Activated CD8-positive, alpha-beta memory T cell treated with anti-CD3 and anti-CD28 coated beads, Interleukin-2, amount 10 ng/mL, durations not matched to agents 7 days and 5 days (primary cell): ENCODE measurements around the gene JUP. TPM values are rescaled to one million over a fixed set of nuclear protein-coding genes. Genes with fewer than 3 reads are reported as not detected.

Experiments
- ATAC-seq: fragments of 150-1000 bp; cut with Tn5 transposase; one replicate; pipeline ENCODE4 v1.10.0; 2021; ENCODE audit warnings: moderate library complexity
- CTCF ChIA-PET: fragments of 350-600 bp; sonication (Branson Sonifier 250); formaldehyde crosslinking; loops from one replicate; lab custom pipeline; 2021; ENCODE audit warnings: antibody characterized with exemption; lab: Charles Lee
- DNase-seq: peaks from one replicate; pipeline ENCODE4 v3.0.0-alpha.2; 2020
- H3K27ac Mint-ChIP-seq: one replicate; pipeline ENCODE4 v1.8.0; 2021; ENCODE audit warnings: mild to moderate bottlenecking, mixed read lengths
- H3K27me3 Mint-ChIP-seq: one replicate; pipeline ENCODE4 v1.8.0; 2021; ENCODE audit warnings: mixed read lengths
- H3K36me3 Mint-ChIP-seq: one replicate; pipeline ENCODE4 v1.8.0; 2021; ENCODE audit warnings: mild to moderate bottlenecking, mixed read lengths
- H3K4me1 Mint-ChIP-seq: one replicate; pipeline ENCODE4 v1.8.0; 2021; ENCODE audit warnings: mixed read lengths
- H3K4me3 Mint-ChIP-seq: one replicate; pipeline ENCODE4 v1.8.0; 2021; ENCODE audit warnings: mild to moderate bottlenecking, moderate library complexity, mixed read lengths
- H3K9me3 Mint-ChIP-seq: one replicate; pipeline ENCODE4 v1.8.0; 2022; ENCODE audit warnings: low read depth, mixed read lengths
- total RNA-seq, 2 experiments: library from RNA; stranded (reverse); gene quantifications; one replicate each; pipeline ENCODE4 v1.2.3, GENCODE V29; 2021

JUP gene
- total RNA-seq, 2 experiments from 2014 or later: 2.3 TPM

- no peaks in the 10 kb centered on the region for H3K36me3 Mint-ChIP-seq
- no peak overlapping the region for H3K4me3 Mint-ChIP-seq
- no peaks in the 10 kb centered on the region for H3K27me3 Mint-ChIP-seq
- H3K4me1 Mint-ChIP-seq: peaks cover 6% of the 10 kb centered on the region
- DNase-seq (peak; percentile 77), ATAC-seq (peak; percentile 90)
- CTCF ChIA-PET: interaction anchor here (0.6 to 5.0 kb wide), 26 partner anchors 9 to 553 kb away, joined by 3 to 41 read pairs (median 3); partner anchors contain the start of genes HAP1, JUP, NKIRAS2 and P3H4
- no peak overlapping the region for H3K27ac Mint-ChIP-seq
- no peaks in the 10 kb centered on the region for H3K9me3 Mint-ChIP-seq
These were observed 15.1 kb upstream of the JUP start for GRCh38 chr17:41801374-41802271.

- ATAC-seq: no peak
- no peak overlapping the region for H3K4me3 Mint-ChIP-seq
- H3K4me1 Mint-ChIP-seq: peaks cover 6% of the 10 kb centered on the region
- no peak overlapping the region for H3K27ac Mint-ChIP-seq
- no peaks in the 10 kb centered on the region for H3K9me3 Mint-ChIP-seq
- CTCF ChIA-PET: interaction anchor here (0.6 to 5.0 kb wide), 19 partner anchors 8 to 932 kb away, joined by 3 to 41 read pairs (median 4); partner anchors contain the start of genes HAP1, JUP, NKIRAS2 and P3H4
- no peaks in the 10 kb centered on the region for H3K27me3 Mint-ChIP-seq
- no peak for DNase-seq
- no peaks in the 10 kb centered on the region for H3K36me3 Mint-ChIP-seq
These were observed 14.3 kb upstream of the JUP start for GRCh38 chr17:41800601-41801373.

- H3K27me3 Mint-ChIP-seq: peaks cover 4% of the 10 kb centered on the region
- H3K36me3 Mint-ChIP-seq: no peaks in the 10 kb centered on the region
- no peak overlapping the region for H3K4me3 Mint-ChIP-seq
- H3K9me3 Mint-ChIP-seq: no peaks in the 10 kb centered on the region
- H3K4me1 Mint-ChIP-seq: peaks cover 6% of the 10 kb centered on the region
- ATAC-seq (no peak), DNase-seq (no peak)
- CTCF ChIA-PET: interaction anchor here (2.1 to 5.0 kb wide), 3 partner anchors 12 to 63 kb away, joined by 6 to 41 read pairs (median 8); partner anchors contain the start of genes HAP1, JUP and P3H4
- no peak overlapping the region for H3K27ac Mint-ChIP-seq
These were observed 12.9 kb upstream of the JUP start for GRCh38 chr17:41799366-41799765.

- CTCF ChIA-PET: interaction anchor here (1.0 kb wide), 1 partner anchor 20 kb away, joined by 3 read pairs; no protein-coding TSS in a partner anchor
- peaks cover 4% of the 10 kb centered on the region for H3K27me3 Mint-ChIP-seq
- no peaks in the 10 kb centered on the region for H3K9me3 Mint-ChIP-seq
- no peak overlapping the region for H3K4me3 Mint-ChIP-seq
- DNase-seq (no peak), ATAC-seq (no peak)
- no peaks in the 10 kb centered on the region for H3K36me3 Mint-ChIP-seq
- no peak overlapping the region for H3K27ac Mint-ChIP-seq
- H3K4me1 Mint-ChIP-seq: peaks cover 6% of the 10 kb centered on the region
These were observed 10.9 kb upstream of the JUP start for GRCh38 chr17:41797377-41797776.

- DNase-seq: no peak
- CTCF ChIA-PET: interaction anchor here (0.9 to 1.4 kb wide), 2 partner anchors 15 to 59 kb away, joined by 4 to 6 read pairs; partner anchors contain the start of gene P3H4
- peaks cover 4% of the 10 kb centered on the region for H3K27me3 Mint-ChIP-seq
- peaks cover 2% of the 10 kb centered on the region for H3K4me1 Mint-ChIP-seq
- H3K9me3 Mint-ChIP-seq: no peaks in the 10 kb centered on the region
- no peak overlapping the region for H3K4me3 Mint-ChIP-seq
- H3K27ac Mint-ChIP-seq: no peak overlapping the region
- ATAC-seq: no peak
- H3K36me3 Mint-ChIP-seq: no peaks in the 10 kb centered on the region
These were observed 9.8 kb upstream of the JUP start for GRCh38 chr17:41796121-41796895.

GRCh38 chr17:41794540-41794975, 8.0 kb upstream of the JUP start:
- ATAC-seq (no peak), DNase-seq (no peak)
- no peaks in the 10 kb centered on the region for H3K36me3 Mint-ChIP-seq
- no peak overlapping the region for H3K4me3 Mint-ChIP-seq
- H3K27me3 Mint-ChIP-seq: peaks cover 10% of the 10 kb centered on the region
- CTCF ChIA-PET: interaction anchor here (0.7 kb wide), 1 partner anchor 58 kb away, joined by 3 read pairs; no protein-coding TSS in a partner anchor
- no peak overlapping the region for H3K27ac Mint-ChIP-seq
- peaks cover 2% of the 10 kb centered on the region for H3K4me1 Mint-ChIP-seq
- no peaks in the 10 kb centered on the region for H3K9me3 Mint-ChIP-seq

- no peaks in the 10 kb centered on the region for H3K36me3 Mint-ChIP-seq
- H3K27ac Mint-ChIP-seq: no peak overlapping the region
- H3K27me3 Mint-ChIP-seq: peaks cover 13% of the 10 kb centered on the region
- ATAC-seq (no peak), DNase-seq (no peak)
- CTCF ChIA-PET: no interaction called here
- peaks cover 2% of the 10 kb centered on the region for H3K4me1 Mint-ChIP-seq
- no peaks in the 10 kb centered on the region for H3K9me3 Mint-ChIP-seq
- H3K4me3 Mint-ChIP-seq: no peak overlapping the region
These were observed 7.5 kb upstream of the JUP start for GRCh38 chr17:41793784-41794539.

GRCh38 chr17:41792845-41793783, 6.6 kb upstream of the JUP start:
- CTCF ChIA-PET: interaction anchor here (1.1 kb wide), 1 partner anchor 8 kb away, joined by 8 read pairs; no protein-coding TSS in a partner anchor
- H3K4me1 Mint-ChIP-seq: peaks cover 4% of the 10 kb centered on the region
- no peak overlapping the region for H3K4me3 Mint-ChIP-seq
- H3K27me3 Mint-ChIP-seq: peaks cover 21% of the 10 kb centered on the region
- H3K27ac Mint-ChIP-seq: no peak overlapping the region
- H3K36me3 Mint-ChIP-seq: no peaks in the 10 kb centered on the region
- no peaks in the 10 kb centered on the region for H3K9me3 Mint-ChIP-seq
- no peak for DNase-seq
- no peak for ATAC-seq

- Mint-ChIP-seq H3K27ac (no peak overlapping the region), H3K9me3 (no peaks in the 10 kb centered on the region), H3K36me3 (no peaks in the 10 kb centered on the region), H3K27me3 (peaks cover 57% of the 10 kb centered on the region), H3K4me1 (peaks cover 26% of the 10 kb centered on the region), H3K4me3 (peak overlapping the region; percentile 16)
- ATAC-seq: no peak
- no peak for DNase-seq
- CTCF ChIA-PET: interaction anchor here (0.6 to 2.9 kb wide), 11 partner anchors 8 to 407 kb away, joined by 3 to 17 read pairs (median 5); partner anchors contain the start of genes GHDC and P3H4
These were observed 509 bp upstream of the JUP start for GRCh38 chr17:41787021-41787418.

GRCh38 chr17:41785859-41786226, 668 bp downstream of the JUP start:
- Mint-ChIP-seq H3K4me3 (no peak overlapping the region), H3K27ac (no peak overlapping the region), H3K27me3 (peaks cover 62% of the 10 kb centered on the region), H3K4me1 (peaks cover 26% of the 10 kb centered on the region), H3K9me3 (no peaks in the 10 kb centered on the region), H3K36me3 (no peaks in the 10 kb centered on the region)
- DNase-seq (no peak), ATAC-seq (no peak)
- CTCF ChIA-PET: interaction anchor here (1.0 to 2.9 kb wide), 9 partner anchors 8 to 90 kb away, joined by 3 to 17 read pairs (median 5); partner anchors contain the start of gene P3H4
